IMR-90 (cell line): ENCODE measurements around the gene NTMT1. TPM values are rescaled to one million over a fixed set of nuclear protein-coding genes. Genes with fewer than 3 reads are reported as not detected.

Experiments used
- ATAC-seq: fragments of 200-7000 bp; cut with Tn5 transposase; 2 replicates; pipeline ENCODE4 v1.9.1; 2020; ENCODE audit warnings: low read depth, mild to moderate bottlenecking, moderate library complexity
- BruUV-seq: library from RNA; stranded (reverse); fragments of 400-500 nt; replicated peaks from 2 replicates; lab custom pipeline; 2021; lab: Mats Ljungman, UMichigan
- CTCF ChIA-PET: fragments of 300-600 bp; formaldehyde crosslinking; extraction: SDS; loops from one replicate; lab custom pipeline; 2021; ENCODE audit warnings: antibody characterized with exemption; lab: Yijun Ruan, JAX
- POLR2A ChIA-PET: fragments of 300-600 bp; sonication (Branson Sonifier 250); formaldehyde crosslinking; loops from one replicate; lab custom pipeline; 2022; ENCODE audit warnings: antibody characterized with exemption; ENCODE audit not compliant: unreplicated experiment; lab: Charles Lee
- DNase-seq: peaks from one replicate; pipeline ENCODE4 v3.0.0; 2013
- H2AFZ ChIP-seq: replicated peaks from 2 replicates; pipeline ENCODE3; 2013; ENCODE audit warnings: low read length, mild to moderate bottlenecking; ENCODE audit not compliant: poor library complexity
- H2AK5ac ChIP-seq: 2 replicates; pipeline ENCODE4 v1.6.1; 2013; ENCODE audit warnings: low read depth, low read length, inconsistent platforms
- H2AK9ac ChIP-seq: replicated peaks from 2 replicates; pipeline ENCODE3; 2013; ENCODE audit warnings: mild to moderate bottlenecking, low read depth, low read length, moderate library complexity; ENCODE audit not compliant: poor library complexity
- H2BK120ac ChIP-seq: 2 replicates; pipeline ENCODE4 v1.6.1; 2013; ENCODE audit warnings: low read depth, low read length, inconsistent platforms
- H2BK15ac ChIP-seq: 3 replicates; pipeline ENCODE4 v1.6.1; 2013; ENCODE audit warnings: low read depth, low read length, inconsistent platforms
- H2BK20ac ChIP-seq: 2 replicates; pipeline ENCODE4 v1.6.1; 2013; ENCODE audit warnings: low read depth, mild to moderate bottlenecking, inconsistent platforms, low read length, moderate library complexity
- H2BK5ac ChIP-seq: 2 replicates; pipeline ENCODE4 v1.6.1; 2013; ENCODE audit warnings: mild to moderate bottlenecking, low read depth, low read length, inconsistent platforms; ENCODE audit not compliant: poor library complexity, severe bottlenecking
- H3K14ac ChIP-seq: replicated peaks from 2 replicates; pipeline ENCODE4 v1.6.1; 2013; ENCODE audit warnings: low read depth, low read length, inconsistent platforms
- H3K18ac ChIP-seq: 2 replicates; pipeline ENCODE4 v1.6.1; 2013; ENCODE audit warnings: low read depth, low read length, control low read depth
- H3K23ac ChIP-seq: 2 replicates; pipeline ENCODE4 v1.6.1; 2013; ENCODE audit warnings: low read depth, low read length, inconsistent platforms
- H3K27ac ChIP-seq: 2 replicates; pipeline ENCODE4 v1.5.1; 2013; ENCODE audit warnings: mild to moderate bottlenecking, control low read depth, low read length; ENCODE audit not compliant: insufficient read depth
- H3K27me3 ChIP-seq: 2 replicates; pipeline ENCODE4 v1.6.1; 2013; ENCODE audit warnings: low read length; ENCODE audit not compliant: control insufficient read depth, insufficient read depth
- H3K36me3 ChIP-seq: 2 replicates; pipeline ENCODE4 v1.6.1; 2013; ENCODE audit warnings: low read length, mixed read lengths; ENCODE audit not compliant: control insufficient read depth, insufficient read depth
- H3K4ac ChIP-seq: 2 replicates; pipeline ENCODE4 v1.6.1; 2013; ENCODE audit warnings: low read depth, low read length, inconsistent platforms
- H3K4me1 ChIP-seq: 2 replicates; pipeline ENCODE4 v1.6.1; 2013; ENCODE audit warnings: low read length, mixed read lengths; ENCODE audit not compliant: control insufficient read depth, insufficient read depth
- H3K4me2 ChIP-seq: 2 replicates; pipeline ENCODE4 v1.6.1; 2013; ENCODE audit warnings: low read depth, mild to moderate bottlenecking, control low read depth, low read length, moderate library complexity
- H3K4me3 ChIP-seq: 2 replicates; pipeline ENCODE4 v1.5.1; 2013; ENCODE audit warnings: low read depth, mild to moderate bottlenecking, control low read depth, low read length, moderate library complexity; ENCODE audit not compliant: insufficient read depth
- H3K56ac ChIP-seq: 2 replicates; pipeline ENCODE4 v1.6.1; 2013; ENCODE audit warnings: low read length, inconsistent platforms; ENCODE audit not compliant: insufficient read depth; ENCODE audit errors: extremely low read depth
- H3K79me1 ChIP-seq, 2 experiments: 2 replicates each; pipeline ENCODE4 v1.6.1; 2013; ENCODE audit warnings: low read length in 2 of 2, inconsistent platforms in 1 of 2, low read depth in 1 of 2
- H3K9ac ChIP-seq: 2 replicates; pipeline ENCODE4 v1.6.1; 2013; ENCODE audit warnings: low read depth, low read length, control low read depth
- H3K9me1 ChIP-seq: 2 replicates; pipeline ENCODE4 v1.6.1; 2013; ENCODE audit warnings: low read length, inconsistent platforms; ENCODE audit not compliant: insufficient read depth
- H3K9me3 ChIP-seq: 2 replicates; pipeline ENCODE4 v1.6.1; 2013; ENCODE audit warnings: low read length; ENCODE audit not compliant: control insufficient read depth, insufficient read depth
- H4K20me1 ChIP-seq: 2 replicates; pipeline ENCODE4 v1.6.1; 2013; ENCODE audit warnings: low read length, inconsistent platforms; ENCODE audit not compliant: insufficient read depth
- H4K5ac ChIP-seq: 2 replicates; pipeline ENCODE4 v1.6.1; 2013; ENCODE audit warnings: mild to moderate bottlenecking, low read depth, low read length, control low read depth
- H4K8ac ChIP-seq, 2 experiments: 2 replicates each; pipeline ENCODE4 v1.6.1; 2013; ENCODE audit warnings: low read depth in 2 of 2, low read length in 2 of 2, control low read depth in 1 of 2, inconsistent platforms in 1 of 2
- H4K91ac ChIP-seq: 2 replicates; pipeline ENCODE4 v1.6.1; 2013; ENCODE audit warnings: low read depth, low read length, inconsistent platforms; ENCODE audit not compliant: insufficient read depth
- CHD1 ChIP-seq: IDR thresholded peaks from 2 replicates; pipeline ENCODE4 v1.6.1; 2012; ENCODE audit warnings: low read depth, low read length, improper control_type of control experiment
- MAZ ChIP-seq: IDR thresholded peaks from 2 replicates; pipeline ENCODE4 v1.6.1; 2012; ENCODE audit warnings: low read depth, mild to moderate bottlenecking, low read length, improper control_type of control experiment, moderate library complexity, borderline replicate concordance
- MXI1 ChIP-seq: IDR thresholded peaks from 2 replicates; pipeline ENCODE4 v1.6.1; 2012; ENCODE audit warnings: low read depth, mild to moderate bottlenecking, low read length, moderate library complexity, borderline replicate concordance
- NFE2L2 ChIP-seq: fragments of 150-350 bp; IDR thresholded peaks from 2 replicates; pipeline ENCODE4 v1.6.1; 2016; ENCODE audit warnings: low read depth, mild to moderate bottlenecking, low read length
- RFX5 ChIP-seq: IDR thresholded peaks from 2 replicates; pipeline ENCODE4 v1.8.0; 2012; ENCODE audit warnings: low read depth, mild to moderate bottlenecking, low read length, moderate library complexity
- SMC3 ChIP-seq: fragments of 150-350 bp; IDR thresholded peaks from 2 replicates; pipeline ENCODE4 v1.6.1; 2016; ENCODE audit warnings: low read depth, mild to moderate bottlenecking, antibody characterized with exemption, low read length, moderate library complexity
- WGBS, 2 experiments: methylation state at CpG; one replicate each; pipeline versions ENCODE4 v1.1.5 to v1.1.7; 2013; ENCODE audit warnings: missing lambda C conversion rate in 2 of 2; ENCODE audit not compliant: insufficient read length in 1 of 2; ENCODE audit errors: extremely low coverage in 2 of 2; 5-methylcytosine and 5-hydroxymethylcytosine counted together
- dilution Hi-C: fragments of 300-500 bp; cut with HindIII; formaldehyde crosslinking; loops from one replicate; pipeline ENCODE4 v1.14.3; 2018; ENCODE audit warnings: low sequenced_read_pairs; ENCODE audit not compliant: unreplicated experiment
- in situ Hi-C: fragments of 300-500 bp; cut with MboI; formaldehyde crosslinking; loops from 3 replicates; pipeline ENCODE4 v1.14.3; 2019; ENCODE audit warnings: low sequenced_read_pairs, inconsistent platforms, mixed read lengths
- intact Hi-C: fragments of 100-400 bp; cut with micrococcal nuclease; formaldehyde crosslinking; loops from 2 replicates; pipeline ENCODE4 v1.10.0; 2022
- polyA plus RNA-seq, 3 experiments: library from polyadenylated mRNA; depleted of rRNA; stranded (reverse); fragments of >200 nt; gene quantifications; 2 replicates each; pipeline ENCODE4 v1.2.3, GENCODE V29; 2012; ENCODE audit warnings: low replicate concordance in 1 of 3
- total RNA-seq: library from RNA; depleted of rRNA; stranded (reverse); fragments of >200 nt; gene quantifications from 2 replicates; pipeline ENCODE4 v1.2.3, GENCODE V29; 2012
- TF ChIP-seq, protein P1 (sequence below): fragments of 150-350 bp; IDR thresholded peaks from 2 replicates; pipeline ENCODE4 v1.6.1; 2017; ENCODE audit warnings: mild to moderate bottlenecking, antibody characterized with exemption, low read length, low read depth

NTMT1 gene
- total and polyA plus RNA-seq, 2 of the 4 experiments (the other 2 are of a cell fraction), result 68.1 to 88.1 TPM

DNA sequence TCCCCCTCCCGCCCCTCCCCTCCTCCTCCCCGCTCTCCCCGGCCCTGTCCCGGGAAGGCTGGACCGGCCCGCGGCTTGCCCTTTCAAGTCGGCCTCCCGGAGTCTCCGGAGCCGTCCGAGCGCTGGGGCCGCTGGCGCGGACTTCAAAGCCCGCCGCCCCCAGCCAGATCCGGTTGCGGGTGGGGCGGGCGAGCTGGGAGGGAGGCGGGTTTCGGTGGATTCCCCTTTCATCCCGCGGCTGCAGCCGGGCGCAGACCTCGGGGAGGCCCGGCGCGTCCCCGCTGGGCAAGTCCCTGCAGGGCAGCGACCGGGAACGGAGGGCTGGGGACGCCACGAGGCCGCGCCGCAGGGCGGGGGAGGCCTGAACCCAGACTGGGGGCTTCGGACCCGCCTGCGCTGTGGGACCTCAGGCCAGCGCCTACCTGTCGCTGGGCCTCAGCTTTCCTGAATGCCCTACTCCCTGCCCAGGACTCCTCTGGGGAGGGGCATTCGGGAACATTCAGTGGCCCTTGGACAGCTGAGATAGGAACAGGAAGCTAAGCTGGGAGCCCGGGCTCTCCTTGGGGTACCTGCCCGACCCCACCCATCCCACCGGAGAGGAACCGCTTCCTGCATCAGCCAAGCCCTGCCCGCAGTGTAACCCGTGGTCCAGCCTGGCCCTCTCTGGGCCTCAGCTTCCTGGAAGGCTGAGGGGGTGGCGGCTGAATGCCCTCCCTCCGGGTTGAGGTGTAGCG, 28.4 kb upstream of the NTMT1 start:
- in situ Hi-C loops, result no loop called here
- peak; percentile 68 for ATAC-seq
- Histone ChIP-seq H3K27ac (peak overlapping the region; percentile 67), H2BK120ac (peak overlapping the region; percentile 84), H4K5ac (peak overlapping the region; percentile 85), H2AK9ac (peak overlapping the region; percentile 97), H4K91ac (peak overlapping the region; percentile 97), H2AFZ (peak overlapping the region; percentile 91), H2BK15ac (peak overlapping the region; percentile 84; the same call in 1 of the 3 replicates), H3K4me1 (peaks cover 19% of the 10 kb centered on the region), H3K56ac (peak overlapping the region; percentile 46; the same call in 1 of the 2 replicates), H2BK5ac (peak overlapping the region; percentile 80), H3K4ac (peak overlapping the region; percentile 97), H2AK5ac (peak overlapping the region; percentile 98), H3K9ac (peak overlapping the region; percentile 80), H3K23ac (peak overlapping the region; percentile 93), H2BK20ac (peak overlapping the region; percentile 9), H3K9me1 (peaks cover 14% of the 10 kb centered on the region), H3K14ac (peak overlapping the region; percentile 98), H4K20me1 (no peaks in the 10 kb centered on the region), H3K27me3 (no peaks in the 10 kb centered on the region), H4K8ac (peak overlapping the region; percentile 94 to 95), H3K18ac (peak overlapping the region; percentile 86), H3K9me3 (no peaks in the 10 kb centered on the region), H3K4me3 (peak overlapping the region; percentile 42), H3K79me1 (peaks cover 5 to 11% of the 10 kb centered on the region in 2 experiments; a peak in 3 of 4 replicates), H3K36me3 (no peaks in the 10 kb centered on the region), H3K4me2 (peak overlapping the region; percentile 88)
- DNase-seq, result peak; percentile 65
- TF ChIP-seq RFX5 (no peak), MXI1 (no peak), MAZ (peak; percentile 85), CHD1 (0 out of 2 replicates have a peak, but pooled peaks have one; percentile 64), NFE2L2 (no peak), SMC3 (no peak)
- TF ChIP-seq, protein P1, sequence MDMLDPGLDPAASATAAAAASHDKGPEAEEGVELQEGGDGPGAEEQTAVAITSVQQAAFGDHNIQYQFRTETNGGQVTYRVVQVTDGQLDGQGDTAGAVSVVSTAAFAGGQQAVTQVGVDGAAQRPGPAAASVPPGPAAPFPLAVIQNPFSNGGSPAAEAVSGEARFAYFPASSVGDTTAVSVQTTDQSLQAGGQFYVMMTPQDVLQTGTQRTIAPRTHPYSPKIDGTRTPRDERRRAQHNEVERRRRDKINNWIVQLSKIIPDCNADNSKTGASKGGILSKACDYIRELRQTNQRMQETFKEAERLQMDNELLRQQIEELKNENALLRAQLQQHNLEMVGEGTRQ, result no peak
- intact Hi-C loops, result no loop called here
- ChIA-PET POLR2A (interaction anchor here (0.5 to 1.1 kb wide), 5 partner anchors 101 to 472 kb away, joined by 3 to 27 read pairs (median 3); no protein-coding TSS in a partner anchor), CTCF (interaction anchor here (0.5 to 1.1 kb wide), 2 partner anchors 43 to 423 kb away, joined by 3 to 4 read pairs; no protein-coding TSS in a partner anchor)
- dilution Hi-C loops, result no loop called here
- WGBS, 2 experiments, result 0% methylated on average over 9 of the region's 57 CpGs; no CpG with 5 or more reads in 1 of the 2 experiments
- BruUV-seq, result no TSS peak
